OCI-LY3 (cell line): ENCODE measurements around the gene KBTBD3.

ENCODE experiments used
- CTCF ChIP-seq: fragments of 200-600, 300-600 bp; sonication (generic); IDR thresholded peaks from 2 replicates; pipeline ENCODE4 v1.5.1; 2014; ENCODE audit warnings: antibody characterized with exemption, low read length, low read depth
- EZH2phosphoT487 ChIP-seq: fragments of 200-600 bp; shearing (Covaris generic); IDR thresholded peaks from 2 replicates; pipeline ENCODE4 v1.6.1; 2018; ENCODE audit warnings: antibody characterized with exemption, mixed run types, low read depth

GRCh38 chr11:106021967-106022794, 55.0 kb downstream of the KBTBD3 start, which contains the start of gene MSANTD4:
- TF ChIP-seq CTCF (no peak), EZH2phosphoT487 (no peak)
